Stimulated activated CD4-positive, alpha-beta T cell treated with anti-CD3 and anti-CD28 coated beads, Interleukin-15, amount 100 ng/mL, for 48 hours (primary cell): ENCODE data around the gene TEX13C.
"Not testable (repeated sequence)": the region's sequence is repeated elsewhere in the genome, so short reads cannot be mapped to it uniquely, and the experiment has no call there.

Experiments used
- DNase-seq, 2 donors: peaks; one replicate each; pipeline ENCODE4 v3.0.0-alpha.2; 2020; ENCODE audit warnings: low read depth in 2 of 2

The TEX13C gene

DNA sequence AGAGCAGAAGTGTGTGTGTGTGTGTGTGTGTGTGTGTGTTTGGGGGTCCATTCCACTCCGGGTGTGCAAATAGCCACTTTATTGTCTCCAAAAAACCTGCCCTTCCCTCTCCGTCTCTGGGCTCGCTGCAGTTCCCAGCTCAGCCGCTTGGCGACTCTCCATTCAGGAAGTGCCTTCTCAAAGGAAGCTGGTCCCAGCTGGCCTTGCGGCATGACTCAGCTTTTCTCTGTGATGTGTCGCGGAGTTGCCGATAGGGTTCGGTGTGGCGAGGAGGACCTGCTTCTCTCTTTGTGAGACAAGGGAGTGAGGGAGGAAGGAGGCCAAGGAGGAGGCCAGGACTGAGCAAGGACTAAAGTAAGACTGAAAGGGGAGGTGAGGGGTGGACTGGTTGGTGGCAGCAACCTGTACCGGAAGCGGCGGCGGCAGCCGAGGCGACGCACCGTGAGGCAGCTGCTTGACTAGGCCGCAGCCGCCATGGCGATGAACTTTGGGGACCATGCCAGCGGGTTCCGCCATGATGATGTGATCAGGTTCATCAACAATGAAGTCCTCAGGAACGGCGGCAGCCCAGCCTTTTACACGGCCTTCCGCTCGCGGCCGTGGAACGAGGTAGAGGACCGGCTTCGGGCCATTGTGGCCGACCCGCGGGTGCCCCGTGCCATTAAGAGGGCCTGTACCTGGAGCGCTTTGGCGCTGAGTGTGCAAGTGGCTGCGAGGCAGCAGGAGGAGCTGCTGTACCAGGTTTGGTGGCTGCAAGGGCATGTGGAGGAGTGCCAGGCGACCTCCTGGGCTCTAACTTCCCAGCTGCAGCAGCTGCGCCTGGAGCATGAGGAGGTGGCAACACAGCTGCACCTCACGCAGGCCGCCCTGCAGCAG lies at the start of gene TEX13C:
TEX13C (plus strand) TSS at position 226 of the 876 bp plus-strand sequence; CDS start at position 475, 249 bp downstream.
- no peak for DNase-seq

DNA sequence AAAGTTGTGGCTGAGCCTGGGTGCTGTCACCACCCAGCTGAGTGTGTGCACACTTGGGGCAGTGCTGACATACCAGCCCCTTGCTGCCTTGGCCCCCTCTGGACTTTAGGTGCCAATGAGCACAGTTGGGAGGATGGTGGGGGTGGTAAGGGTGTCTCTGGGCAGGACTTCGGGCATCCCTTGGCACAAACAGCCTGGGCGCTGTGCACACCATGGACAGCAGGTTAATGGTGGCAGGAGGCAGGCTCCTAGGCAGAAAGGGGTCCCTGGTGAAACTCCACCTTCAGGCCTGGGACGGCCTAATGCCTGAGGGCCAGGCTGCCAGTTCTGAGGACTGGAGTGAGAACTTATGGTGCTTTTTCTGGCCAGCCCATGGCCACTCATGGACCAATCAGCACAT lies 32.4 kb upstream of the TEX13C start:
- no peak for DNase-seq

DNA sequence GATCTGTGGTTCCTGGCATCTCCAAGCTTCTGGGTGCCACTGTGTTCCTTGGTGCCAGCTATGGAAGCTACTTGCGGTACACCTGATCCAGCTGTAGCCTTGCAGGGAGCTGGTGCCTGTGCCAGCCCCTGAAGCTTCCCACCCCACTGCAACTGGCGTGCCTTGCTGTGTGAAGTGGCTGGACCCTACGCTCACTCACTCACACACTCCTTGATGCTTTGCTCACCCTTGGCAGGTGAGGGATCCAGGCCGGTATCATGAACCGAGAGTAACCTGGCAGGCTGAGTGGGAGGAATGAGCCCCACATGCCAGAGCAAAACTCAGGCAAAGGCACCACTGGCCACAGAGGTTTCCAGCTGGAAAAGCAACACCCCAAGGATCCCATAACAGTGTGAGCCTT lies 31.3 kb upstream of the TEX13C start:
- no peak for DNase-seq

DNA sequence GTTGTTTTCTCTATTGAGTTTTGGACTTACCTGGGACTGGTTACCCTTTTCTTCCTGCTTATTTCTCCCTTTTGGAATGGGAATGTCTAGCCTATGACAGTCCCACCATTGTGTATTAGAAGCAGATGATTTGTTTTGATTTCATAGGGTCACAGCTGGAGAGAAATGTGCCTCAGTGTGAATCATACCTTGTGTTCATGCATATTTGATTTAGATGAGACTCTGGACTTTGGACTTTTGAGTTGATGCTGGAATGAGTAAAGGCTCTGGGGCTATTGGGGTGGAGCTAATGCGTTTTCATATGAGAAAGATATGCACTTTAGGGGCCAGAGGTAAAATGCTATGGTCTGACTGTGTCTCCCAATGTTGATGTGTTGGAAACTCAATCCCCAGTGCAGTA lies 30.5 kb upstream of the TEX13C start:
- no peak for DNase-seq

DNA sequence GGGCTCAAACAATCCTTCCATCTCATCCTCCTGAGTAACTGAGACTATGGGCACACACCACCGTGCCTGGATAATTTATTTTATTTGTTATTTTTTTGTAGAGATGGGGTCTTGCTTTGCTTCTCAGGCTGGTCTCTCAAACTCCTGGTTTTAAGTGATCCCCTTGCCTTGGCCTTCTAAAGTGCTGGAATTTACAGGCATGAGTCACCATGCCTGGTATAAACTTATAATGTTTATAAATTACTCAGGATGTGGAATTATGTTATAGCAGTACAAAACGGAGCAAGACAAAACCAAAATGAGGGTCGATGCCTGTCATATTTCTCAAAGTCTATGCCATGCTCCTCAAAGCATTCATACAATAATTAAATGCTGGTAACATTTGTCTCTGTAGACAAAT lies 29.8 kb upstream of the TEX13C start:
- DNase-seq = no peak

DNA sequence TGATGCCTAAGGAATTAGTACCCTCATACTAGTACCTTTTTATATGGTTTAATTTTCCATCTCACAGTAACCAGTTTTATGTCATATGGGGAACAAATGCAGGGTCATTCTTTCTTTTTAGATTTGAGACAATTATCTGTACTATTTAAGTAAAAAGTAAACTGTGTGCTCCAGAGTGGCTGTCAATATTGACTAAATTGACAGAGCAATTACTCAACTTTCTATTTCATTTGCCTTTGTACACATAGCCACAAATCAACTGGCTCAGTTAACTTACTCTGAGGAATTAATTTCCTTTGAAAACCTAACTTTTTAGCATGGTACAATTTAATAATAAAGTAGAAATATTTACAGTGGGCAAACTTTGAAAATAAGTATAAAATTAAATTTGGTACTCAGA lies 28.5 kb upstream of the TEX13C start:
- DNase-seq = no peak

DNA sequence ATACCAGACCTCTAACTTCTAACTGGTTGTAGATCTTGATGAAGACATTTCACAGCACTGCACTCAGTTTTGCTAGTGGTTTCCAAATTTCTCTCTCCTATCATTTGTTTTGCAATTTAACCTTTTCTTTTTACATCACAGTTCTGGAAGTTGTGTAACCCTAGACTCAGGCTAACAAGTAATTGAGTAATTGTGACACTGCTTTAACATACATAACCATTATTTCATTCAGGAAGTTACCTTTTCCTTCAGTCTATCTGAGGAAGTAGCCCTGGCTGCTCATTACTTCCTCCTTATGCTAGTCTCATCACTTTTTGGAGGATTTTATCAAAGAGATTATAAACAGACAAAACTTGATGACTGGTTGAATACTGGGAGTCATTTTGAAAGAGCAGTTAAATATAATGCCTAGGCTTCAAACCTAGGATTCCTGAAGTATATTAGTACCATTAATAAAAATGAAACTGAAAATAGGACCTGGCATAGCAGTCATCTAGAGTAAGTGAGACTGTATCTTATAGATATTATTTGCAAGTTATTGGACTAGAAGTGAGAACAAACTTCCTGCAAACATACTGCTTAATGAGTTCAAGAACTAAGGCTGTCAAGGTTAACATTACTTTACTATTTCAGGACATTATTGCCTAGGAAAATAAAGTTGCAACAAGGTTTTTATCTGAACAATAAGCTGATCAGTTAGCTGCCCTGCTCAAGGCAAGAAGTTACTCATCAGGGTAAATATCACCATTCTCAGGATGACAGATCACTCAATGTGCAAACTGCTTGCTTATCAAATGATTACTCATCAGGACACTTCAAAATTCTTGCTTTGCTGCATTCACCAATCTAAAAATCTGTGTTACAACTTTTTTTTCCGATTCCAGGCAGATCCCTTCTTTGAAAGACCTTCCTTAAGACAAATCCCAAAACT lies 25.6 kb upstream of the TEX13C start:
- DNase-seq = no peak

DNA sequence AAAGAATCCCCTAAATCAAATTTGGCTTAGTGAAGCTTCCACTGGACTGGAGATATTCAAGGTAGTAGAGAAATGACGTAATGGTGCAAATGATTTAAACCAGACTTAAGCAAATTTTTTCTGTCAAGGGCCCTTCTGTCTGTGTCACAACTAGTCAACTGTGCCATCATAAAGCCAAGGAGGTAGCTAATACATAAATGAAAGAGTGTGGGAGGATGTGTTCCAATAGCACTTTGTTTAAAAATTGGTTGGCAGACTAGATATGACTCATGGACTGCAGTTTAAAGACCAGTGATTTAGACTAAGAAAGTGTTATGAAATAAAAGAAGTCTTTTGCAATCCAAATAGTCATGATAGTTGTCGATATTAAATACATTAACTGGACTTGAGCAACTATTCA lies 24.3 kb upstream of the TEX13C start:
- DNase-seq = no peak

DNA sequence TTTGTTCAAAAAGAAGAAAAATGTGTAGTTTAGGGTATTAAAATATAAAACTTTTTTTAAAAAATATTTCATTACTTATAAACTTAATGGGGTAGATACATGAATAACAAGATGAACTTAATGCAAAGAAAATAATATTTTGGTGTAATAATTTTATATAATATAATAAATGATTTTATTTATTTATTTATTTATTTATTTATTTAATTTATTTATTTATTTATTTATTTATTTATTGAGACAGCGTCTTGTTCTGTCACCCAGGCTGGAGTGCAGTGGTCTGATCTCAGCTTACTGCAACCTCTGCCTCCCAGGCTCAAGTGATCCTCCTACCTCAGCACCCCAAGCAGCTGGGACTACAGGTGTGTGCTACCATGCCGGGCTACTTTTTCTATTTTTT lies 20.8 kb upstream of the TEX13C start:
- DNase-seq = no peak

DNA sequence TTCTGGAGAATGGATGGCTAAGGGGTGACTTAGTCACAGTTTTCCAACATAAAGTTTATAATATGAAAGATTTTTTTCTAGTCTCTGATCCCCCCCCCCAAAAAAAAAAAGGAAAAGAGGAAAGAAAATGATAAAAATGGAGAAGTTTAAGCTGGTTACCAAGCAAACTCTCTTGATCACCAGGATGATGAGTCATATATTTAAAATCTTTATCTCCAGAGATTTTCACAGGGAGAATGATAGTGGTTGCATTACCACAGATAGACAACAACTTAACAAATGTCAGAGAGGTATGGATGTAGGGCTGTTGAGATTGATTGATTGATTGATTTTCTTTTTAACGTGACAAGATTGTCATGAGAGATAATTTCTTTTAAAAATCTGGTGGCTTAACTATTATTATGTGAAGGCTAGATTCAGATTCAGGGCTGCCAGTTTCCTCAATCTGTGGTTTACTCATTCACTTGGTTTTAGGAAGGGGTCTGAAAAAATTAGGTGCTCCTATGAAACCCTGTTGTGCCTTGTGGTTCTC lies 13.3 kb upstream of the TEX13C start:
- no peak for DNase-seq

DNA sequence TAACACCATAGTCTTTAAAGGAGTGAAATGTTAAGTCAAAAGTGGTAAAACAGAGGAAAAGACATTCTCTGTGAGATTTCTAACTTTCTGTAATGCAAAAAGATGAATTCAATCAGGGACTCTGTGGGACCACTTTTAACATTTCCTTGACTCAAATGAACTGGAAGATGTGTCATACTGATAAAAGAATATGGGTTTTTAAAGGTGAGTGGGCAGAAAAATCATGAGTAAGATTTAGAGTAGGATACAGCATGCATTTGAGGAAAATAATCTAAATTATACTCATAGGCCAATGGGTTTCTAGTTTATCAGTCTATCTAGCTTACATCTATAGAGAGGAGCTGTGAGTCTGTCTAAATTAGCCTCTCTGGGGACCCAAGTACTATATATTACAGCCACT lies 11.0 kb upstream of the TEX13C start:
- no peak for DNase-seq

DNA sequence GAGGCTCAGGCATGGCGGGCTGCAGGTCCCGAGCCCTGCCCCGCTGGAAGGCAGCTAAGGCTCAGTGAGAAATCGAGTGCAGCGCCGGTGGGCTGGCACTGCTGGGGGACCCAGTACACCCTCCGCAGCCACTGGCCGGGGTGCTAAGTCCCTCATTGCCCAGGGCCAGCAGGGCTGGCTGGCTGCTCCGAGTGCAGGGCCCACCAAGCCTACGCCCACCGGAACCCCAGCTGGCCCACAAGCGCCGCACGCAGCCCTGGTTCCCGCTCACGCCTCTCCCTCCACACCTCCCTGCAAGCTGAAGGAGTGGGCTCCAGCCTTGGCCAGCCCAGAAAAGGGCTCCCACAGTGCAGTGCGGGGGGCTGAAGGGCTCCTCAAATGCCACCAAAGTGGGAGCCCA lies 505 bp upstream of the TEX13C start:
- DNase-seq = not testable (repeated sequence)

DNA sequence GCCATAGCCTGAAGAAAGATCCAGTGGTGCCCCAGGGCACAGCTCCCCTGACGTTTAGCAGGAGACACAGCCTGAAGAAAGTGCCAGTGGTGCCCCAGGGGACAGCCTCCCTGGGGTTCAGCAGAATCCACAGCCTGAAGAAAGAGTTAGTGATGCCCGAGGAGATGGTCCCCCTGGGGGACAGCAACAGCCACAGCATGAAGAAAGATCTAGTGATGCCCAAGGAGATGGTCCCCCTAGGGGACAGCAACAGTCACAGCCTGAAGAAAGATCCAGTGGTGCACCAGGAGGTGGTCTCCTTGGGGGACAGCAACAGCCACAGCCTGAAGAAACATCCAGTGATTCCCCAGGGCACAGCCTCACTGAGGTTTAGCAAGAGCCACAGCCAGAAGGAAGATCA lies 2.8 kb downstream of the TEX13C start:
- DNase-seq = no peak

DNA sequence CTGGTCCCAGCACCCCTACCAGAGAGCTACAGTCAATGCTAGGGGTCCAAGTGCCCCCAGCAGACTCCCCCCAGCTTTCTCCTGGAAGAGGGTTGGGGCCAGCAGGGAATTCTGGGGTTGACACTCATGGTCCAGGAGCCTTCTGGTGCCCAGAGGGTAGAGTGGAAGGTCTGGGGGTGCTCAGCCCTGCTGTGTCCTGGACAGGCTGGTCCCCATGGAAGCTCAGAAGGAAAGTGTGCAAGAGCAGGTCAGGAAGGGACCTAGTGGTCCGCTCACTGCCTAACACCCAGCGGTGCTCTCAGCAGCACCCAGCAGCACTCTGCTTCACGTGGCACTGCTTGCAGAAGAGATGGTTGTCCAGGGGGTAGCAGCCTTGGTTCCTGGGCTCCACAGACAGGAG lies 6.9 kb downstream of the TEX13C start:
- DNase-seq = no peak

DNA sequence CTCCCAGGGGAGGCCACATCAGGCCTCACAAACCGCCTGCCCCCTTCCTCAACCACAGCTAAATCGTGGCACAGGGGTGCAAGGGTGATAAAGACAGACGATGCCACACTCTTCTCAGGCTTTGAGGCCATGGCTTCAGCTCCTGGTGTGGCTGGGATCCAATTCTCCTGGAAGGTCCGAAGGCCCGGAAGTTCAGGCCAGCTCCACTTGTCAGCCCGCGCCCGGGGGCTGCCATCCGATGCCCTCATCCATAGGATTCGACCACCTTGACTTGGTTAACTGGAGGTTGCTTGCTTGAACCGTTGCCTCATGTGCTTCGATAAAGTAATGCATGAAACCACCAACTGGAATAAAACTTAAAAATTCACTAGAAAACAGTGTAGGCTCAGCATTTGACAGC lies 8.2 kb downstream of the TEX13C start:
- DNase-seq = no peak

DNA sequence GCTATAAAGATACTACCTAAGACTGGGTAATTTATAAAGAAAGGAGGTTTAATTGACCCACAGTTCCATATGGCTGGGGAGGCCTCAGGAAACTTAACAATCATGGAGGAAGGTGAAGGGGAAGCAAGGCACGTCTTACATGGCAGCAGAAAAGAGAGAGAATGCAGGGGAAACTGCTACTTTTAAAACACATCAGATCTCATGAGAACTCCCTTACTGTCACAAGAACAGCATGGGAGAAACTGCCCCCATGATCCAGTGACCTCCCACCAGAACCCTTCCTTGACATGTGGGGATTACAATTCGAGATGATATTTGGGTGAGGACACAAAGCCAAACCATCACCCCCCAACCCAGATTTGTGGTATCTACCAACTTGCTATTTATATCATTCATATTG lies 13.9 kb downstream of the TEX13C start:
- no peak for DNase-seq

DNA sequence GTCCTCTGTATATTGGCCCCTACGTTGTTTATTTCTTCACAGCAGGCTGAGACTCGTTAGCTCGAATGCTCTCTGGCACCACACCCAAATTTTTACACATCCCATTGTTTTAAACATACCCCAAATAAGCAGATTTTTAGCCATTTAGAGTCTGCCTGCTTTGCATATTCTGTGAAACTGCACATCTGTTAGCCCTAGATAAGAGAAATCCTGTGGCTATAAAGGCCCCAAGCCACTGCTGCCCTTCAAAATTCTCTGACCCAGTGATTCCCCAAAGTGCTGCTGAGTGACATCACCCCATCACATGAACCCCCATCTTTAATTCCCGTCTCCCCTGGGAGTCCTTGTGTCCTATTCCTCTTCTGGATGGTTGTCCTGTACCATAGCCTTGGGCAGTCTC lies 20.8 kb downstream of the TEX13C start:
- DNase-seq = no peak

DNA sequence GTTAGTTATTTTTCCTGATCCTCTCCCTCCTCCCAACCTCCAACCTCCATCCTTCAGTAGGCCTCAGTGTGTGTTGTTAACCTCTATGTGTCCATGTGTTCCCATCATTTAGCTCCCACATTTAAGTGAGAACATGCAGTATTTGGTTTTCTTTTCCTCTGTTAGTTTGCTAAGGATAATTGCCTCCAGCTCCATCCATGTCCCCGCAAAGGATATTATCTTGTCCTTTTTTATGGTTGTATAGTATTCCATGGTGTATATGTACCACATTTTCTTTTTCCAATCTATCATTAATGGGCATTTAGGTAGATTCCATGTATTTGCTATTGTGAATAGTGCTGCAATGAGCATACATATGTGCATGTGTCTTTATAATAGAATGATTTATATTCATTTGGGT lies 54.5 kb downstream of the TEX13C start:
- no peak for DNase-seq
